ENCODE data around the gene CYTH3. TPM values are rescaled to one million over a fixed set of nuclear protein-coding genes. Genes with fewer than 3 reads are reported as not detected.
"Not testable (repeated sequence)": the region's sequence is repeated elsewhere in the genome, so short reads cannot be mapped to it uniquely, and the experiment has no call there.

The CYTH3 gene
- total and polyA plus RNA-seq, 2 of the 13 experiments (the other 11 are each of a cell fraction or from before 2014, with no cell fraction given), result 3.1 to 3.8 TPM

DNA sequence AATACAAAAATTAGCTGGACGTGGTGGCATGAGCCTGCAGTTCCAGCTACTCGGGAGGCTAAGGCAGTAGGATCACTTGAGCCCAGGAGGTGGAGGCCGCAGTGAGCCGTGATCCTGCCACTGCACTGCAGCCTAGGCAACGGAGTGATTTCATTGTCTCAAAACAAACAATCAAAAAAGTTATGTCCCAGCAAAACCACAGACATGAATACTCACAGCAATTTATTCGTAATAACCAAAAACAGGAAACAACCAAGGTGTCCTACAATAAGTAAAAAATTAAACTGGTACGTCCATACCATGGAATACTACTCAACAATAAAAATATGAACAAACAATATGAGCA lies 11.6 kb upstream of the CYTH3 start (continued):
- TF ChIP-seq, protein P1, sequence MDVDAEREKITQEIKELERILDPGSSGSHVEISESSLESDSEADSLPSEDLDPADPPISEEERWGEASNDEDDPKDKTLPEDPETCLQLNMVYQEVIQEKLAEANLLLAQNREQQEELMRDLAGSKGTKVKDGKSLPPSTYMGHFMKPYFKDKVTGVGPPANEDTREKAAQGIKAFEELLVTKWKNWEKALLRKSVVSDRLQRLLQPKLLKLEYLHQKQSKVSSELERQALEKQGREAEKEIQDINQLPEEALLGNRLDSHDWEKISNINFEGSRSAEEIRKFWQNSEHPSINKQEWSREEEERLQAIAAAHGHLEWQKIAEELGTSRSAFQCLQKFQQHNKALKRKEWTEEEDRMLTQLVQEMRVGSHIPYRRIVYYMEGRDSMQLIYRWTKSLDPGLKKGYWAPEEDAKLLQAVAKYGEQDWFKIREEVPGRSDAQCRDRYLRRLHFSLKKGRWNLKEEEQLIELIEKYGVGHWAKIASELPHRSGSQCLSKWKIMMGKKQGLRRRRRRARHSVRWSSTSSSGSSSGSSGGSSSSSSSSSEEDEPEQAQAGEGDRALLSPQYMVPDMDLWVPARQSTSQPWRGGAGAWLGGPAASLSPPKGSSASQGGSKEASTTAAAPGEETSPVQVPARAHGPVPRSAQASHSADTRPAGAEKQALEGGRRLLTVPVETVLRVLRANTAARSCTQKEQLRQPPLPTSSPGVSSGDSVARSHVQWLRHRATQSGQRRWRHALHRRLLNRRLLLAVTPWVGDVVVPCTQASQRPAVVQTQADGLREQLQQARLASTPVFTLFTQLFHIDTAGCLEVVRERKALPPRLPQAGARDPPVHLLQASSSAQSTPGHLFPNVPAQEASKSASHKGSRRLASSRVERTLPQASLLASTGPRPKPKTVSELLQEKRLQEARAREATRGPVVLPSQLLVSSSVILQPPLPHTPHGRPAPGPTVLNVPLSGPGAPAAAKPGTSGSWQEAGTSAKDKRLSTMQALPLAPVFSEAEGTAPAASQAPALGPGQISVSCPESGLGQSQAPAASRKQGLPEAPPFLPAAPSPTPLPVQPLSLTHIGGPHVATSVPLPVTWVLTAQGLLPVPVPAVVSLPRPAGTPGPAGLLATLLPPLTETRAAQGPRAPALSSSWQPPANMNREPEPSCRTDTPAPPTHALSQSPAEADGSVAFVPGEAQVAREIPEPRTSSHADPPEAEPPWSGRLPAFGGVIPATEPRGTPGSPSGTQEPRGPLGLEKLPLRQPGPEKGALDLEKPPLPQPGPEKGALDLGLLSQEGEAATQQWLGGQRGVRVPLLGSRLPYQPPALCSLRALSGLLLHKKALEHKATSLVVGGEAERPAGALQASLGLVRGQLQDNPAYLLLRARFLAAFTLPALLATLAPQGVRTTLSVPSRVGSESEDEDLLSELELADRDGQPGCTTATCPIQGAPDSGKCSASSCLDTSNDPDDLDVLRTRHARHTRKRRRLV (CRISPR knock-in tag; IDR thresholded peaks at IDR 0.05), result no peak

DNA sequence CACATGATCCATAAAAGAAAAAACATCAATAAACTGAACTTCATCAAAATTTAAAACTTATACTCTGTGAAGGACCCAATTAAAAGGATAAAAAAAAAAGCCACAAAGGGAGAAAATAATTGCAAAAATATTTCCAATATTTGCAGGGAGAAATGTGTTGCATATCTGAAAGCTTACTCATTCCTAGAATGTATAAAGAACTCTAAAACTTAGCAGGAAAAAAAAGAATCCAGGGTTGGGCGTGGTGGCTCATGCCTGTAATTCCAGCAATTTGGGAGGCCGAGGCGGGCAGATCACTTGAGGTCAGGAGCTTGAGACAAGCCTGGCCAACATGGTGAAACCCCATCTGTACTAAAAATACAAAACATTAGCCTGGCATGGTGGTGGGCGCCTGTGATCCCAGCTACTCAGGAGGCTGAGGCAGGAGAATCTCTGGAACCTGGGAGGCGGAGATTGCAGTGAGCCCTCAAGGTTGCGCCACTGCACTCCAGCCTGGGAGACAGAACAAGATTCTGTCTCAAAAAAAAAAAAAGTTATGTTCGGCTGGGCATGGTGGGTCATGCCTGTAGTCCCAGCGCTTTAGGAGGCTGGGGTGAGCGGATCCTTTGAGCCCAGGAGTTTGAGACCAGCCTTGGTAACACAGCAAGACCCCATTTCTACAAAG lies 11.1 kb upstream of the CYTH3 start:
- H3K4me1 ChIP-seq (ENCODE audit: insufficient read depth, low read length), result peaks cover 46% of the 10 kb centered on the region
- H2AFZ ChIP-seq (ENCODE audit: low read length); H3K79me2 ChIP-seq (ENCODE audit: insufficient read depth, low read length); intact Hi-C loops (cut with micrococcal nuclease; ENCODE audit: unreplicated experiment); H3K36me3 ChIP-seq (replicated peaks in 1 of 2; ENCODE audit: control insufficient read depth in 1 of 2, insufficient read depth in 2 of 2, low read length in 2 of 2); ATAC-seq; H3K4me3 ChIP-seq (replicated peaks in 1 of 3; ENCODE audit: insufficient read depth in 1 of 3, low read depth in 2 of 3, low read length in 3 of 3); BruUV-seq (replicated peaks); H3K4me2 ChIP-seq (ENCODE audit: low read depth, low read length); H3K9ac ChIP-seq (ENCODE audit: insufficient read depth, low read depth, low read length); H3K27ac ChIP-seq (ENCODE audit: extremely low read length, insufficient read depth, low read length); in situ Hi-C loops (cut with HindIII; ENCODE audit: extremely low pct_ligation_motif_present, low pct_unique_long_range_greater_than_20kb); H3K9me3 ChIP-seq (ENCODE audit: low read length); POLR2A ChIA-PET; H3K27me3 ChIP-seq (ENCODE audit: control insufficient read depth in 1 of 2, insufficient read depth in 2 of 2, low read length in 2 of 2); CTCF ChIA-PET (ENCODE audit: low intra/inter-chr PET ratio, low total read pairs); H4K20me1 ChIP-seq (ENCODE audit: insufficient read depth, low read length); FAIRE-seq: not testable (repeated sequence)
- WGBS (ENCODE audit: low lambda C conversion rate), result 19% methylated on average over 8 of the region's 9 CpGs
- peak; percentile 20 for DNase-seq (ENCODE audit: low spot score)
